Subcutaneous abdominal adipose tissue (tissue), 5 donors: Measurements from ENCODE around the gene POTEH.
"Not testable (repeated sequence)": the region's sequence is repeated elsewhere in the genome, so short reads cannot be mapped to it uniquely, and the experiment has no call there.

Source experiments
- H3K27ac ChIP-seq: one replicate; pipeline ENCODE4 v1.7.0; 2013; ENCODE audit warnings: low read depth, mild to moderate bottlenecking, inconsistent platforms, low read length, moderate library complexity
- H3K27me3 ChIP-seq, 5 donors: one replicate each; pipeline ENCODE4 v1.7.0; 2013; ENCODE audit warnings: low read length in 5 of 5, inconsistent platforms in 1 of 5; ENCODE audit not compliant: control insufficient read depth in 5 of 5, insufficient read depth in 4 of 5
- H3K36me3 ChIP-seq, 5 donors: one replicate each; pipeline ENCODE4 v1.7.0; 2013; ENCODE audit warnings: low read length in 5 of 5; ENCODE audit not compliant: control insufficient read depth in 5 of 5, insufficient read depth in 5 of 5
- H3K4me1 ChIP-seq, 5 donors: one replicate each; pipeline ENCODE4 v1.7.0; 2013; ENCODE audit warnings: low read length in 5 of 5, mild to moderate bottlenecking in 3 of 5, moderate library complexity in 1 of 5; ENCODE audit not compliant: control insufficient read depth in 5 of 5, insufficient read depth in 5 of 5
- H3K4me3 ChIP-seq, 5 donors: one replicate each; pipeline ENCODE4 v1.7.0; 2013; ENCODE audit warnings: low read length in 5 of 5, low read depth in 1 of 5
- H3K9ac ChIP-seq, 5 donors: one replicate each; pipeline ENCODE4 v1.7.0; 2013; ENCODE audit warnings: low read length in 5 of 5, mild to moderate bottlenecking in 4 of 5, moderate library complexity in 3 of 5
- H3K9me3 ChIP-seq, 5 donors: one replicate each; pipeline ENCODE4 v1.7.0; 2013; ENCODE audit warnings: low read length in 5 of 5; ENCODE audit not compliant: control insufficient read depth in 5 of 5
- donor health status: healthy.
- donor health status: healthy.
- donor health status: healthy.
- donor health status: healthy.
- donor health status: healthy.

Gene POTEH

DNA sequence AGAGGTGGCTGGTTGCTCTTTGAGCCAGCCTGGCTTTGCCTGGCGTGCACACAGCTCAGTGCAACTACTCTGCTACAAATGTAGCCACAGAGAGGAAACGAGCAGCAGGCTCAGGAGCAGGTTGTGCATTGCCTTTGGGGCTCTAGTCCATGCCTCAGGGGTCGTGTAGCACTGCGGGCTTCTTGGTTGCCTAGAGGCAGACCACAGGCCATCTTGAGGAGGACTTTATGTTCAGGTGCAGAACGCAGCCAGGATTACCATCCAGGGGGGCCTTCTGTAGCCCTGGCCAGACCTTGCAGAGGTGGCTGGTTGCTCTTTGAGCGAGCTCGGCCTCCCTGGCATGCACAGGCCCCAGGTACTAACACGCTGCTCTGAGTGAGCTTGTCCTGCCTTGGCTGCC lies 41.2 kb downstream of the POTEH start:
- not testable (repeated sequence) for H3K9me3 ChIP-seq, H3K27ac ChIP-seq, H3K4me3 ChIP-seq, H3K36me3 ChIP-seq, H3K9ac ChIP-seq, H3K27me3 ChIP-seq, H3K4me1 ChIP-seq

DNA sequence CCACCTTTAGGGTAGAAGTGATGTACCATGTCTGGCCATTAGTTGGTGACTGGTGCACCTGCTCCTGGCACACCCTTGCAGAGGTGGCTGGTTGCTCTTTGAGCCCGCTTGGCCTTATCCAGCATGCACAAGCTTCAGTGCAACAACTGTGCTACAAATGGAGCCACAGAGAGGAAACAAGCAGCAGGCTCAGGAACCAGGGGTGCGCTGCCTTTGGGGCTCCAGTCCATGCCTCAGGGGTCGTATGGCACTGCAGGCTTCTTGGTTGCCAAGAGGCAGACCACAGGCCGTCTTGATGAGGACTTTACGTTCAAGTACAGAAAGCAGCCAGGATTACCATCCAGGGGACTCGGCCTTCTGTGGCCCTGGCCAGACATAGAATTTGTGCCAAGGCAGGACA lies 44.6 kb downstream of the POTEH start:
- H3K4me1 ChIP-seq, H3K27ac ChIP-seq, H3K9ac ChIP-seq, H3K9me3 ChIP-seq, H3K36me3 ChIP-seq, H3K27me3 ChIP-seq, H3K4me3 ChIP-seq: not testable (repeated sequence)

DNA sequence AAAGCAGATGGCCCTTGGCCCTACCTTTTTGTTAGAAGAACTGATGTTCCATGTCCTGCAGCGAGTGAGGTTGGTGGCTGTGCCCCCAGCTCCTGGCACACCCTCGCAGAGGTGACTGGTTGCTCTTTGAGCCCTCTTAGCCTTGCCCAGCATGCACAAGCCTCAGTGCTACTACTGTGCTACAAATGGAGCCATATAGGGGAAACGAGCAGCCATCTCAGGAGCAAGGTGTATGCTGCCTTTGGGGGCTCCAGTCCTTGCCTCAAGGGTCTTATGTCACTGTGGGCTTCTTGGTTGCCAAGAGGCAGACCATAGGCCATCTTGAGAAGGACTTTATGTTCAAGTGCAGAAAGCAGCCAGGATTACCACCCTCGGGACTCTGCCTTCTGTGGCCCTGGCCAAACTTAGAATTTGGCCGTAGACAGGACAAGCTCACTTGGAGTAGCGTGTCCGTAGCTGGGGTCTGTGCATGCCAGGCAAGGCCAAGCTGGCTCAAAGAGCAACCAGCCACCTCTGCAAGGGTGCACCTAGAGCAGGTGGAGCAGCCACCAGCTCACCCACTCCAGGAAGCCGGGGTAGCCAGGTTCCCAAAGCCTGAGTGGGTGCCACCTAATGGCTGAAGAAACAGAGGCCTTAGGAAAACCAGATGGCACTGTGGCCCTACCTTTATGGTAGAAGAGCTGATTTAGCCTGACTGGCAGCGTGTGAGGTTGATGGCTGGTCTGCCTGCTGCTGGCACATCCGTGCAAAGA lies 48.5 kb downstream of the POTEH start:
- not testable (repeated sequence) for H3K4me1 ChIP-seq

DNA sequence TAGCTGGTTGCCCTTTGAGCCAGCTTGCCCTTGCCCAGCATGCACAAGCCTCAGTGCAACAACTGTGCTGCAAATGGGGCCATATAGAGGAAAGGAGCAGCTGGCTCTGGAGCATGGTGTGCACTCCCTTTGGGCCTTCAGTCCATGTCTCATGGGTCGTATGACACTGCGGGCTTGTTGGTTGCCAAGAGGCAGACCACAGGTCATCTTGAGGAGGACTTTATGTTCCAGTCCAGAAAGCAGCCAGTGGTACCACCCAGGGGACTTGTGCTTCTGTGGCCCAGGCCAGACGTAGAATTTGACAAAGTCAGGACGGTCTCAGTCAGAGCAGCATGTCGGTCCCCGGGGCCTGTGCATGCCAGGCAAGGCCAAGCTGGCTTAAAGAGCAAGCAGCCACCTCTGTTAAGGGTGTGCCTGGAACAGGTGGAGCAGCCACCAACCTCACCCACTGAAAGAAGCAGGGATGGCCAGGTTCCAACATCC lies 49.1 kb downstream of the POTEH start:
- not testable (repeated sequence) for H3K9ac ChIP-seq, H3K36me3 ChIP-seq, H3K27ac ChIP-seq, H3K27me3 ChIP-seq, H3K9me3 ChIP-seq, H3K4me1 ChIP-seq, H3K4me3 ChIP-seq

More for the DNA sequence above, 48.5 kb downstream of the POTEH start:
- H3K27me3 ChIP-seq, H3K36me3 ChIP-seq, H3K9ac ChIP-seq, H3K9me3 ChIP-seq, H3K4me3 ChIP-seq, H3K27ac ChIP-seq: not testable (repeated sequence)

DNA sequence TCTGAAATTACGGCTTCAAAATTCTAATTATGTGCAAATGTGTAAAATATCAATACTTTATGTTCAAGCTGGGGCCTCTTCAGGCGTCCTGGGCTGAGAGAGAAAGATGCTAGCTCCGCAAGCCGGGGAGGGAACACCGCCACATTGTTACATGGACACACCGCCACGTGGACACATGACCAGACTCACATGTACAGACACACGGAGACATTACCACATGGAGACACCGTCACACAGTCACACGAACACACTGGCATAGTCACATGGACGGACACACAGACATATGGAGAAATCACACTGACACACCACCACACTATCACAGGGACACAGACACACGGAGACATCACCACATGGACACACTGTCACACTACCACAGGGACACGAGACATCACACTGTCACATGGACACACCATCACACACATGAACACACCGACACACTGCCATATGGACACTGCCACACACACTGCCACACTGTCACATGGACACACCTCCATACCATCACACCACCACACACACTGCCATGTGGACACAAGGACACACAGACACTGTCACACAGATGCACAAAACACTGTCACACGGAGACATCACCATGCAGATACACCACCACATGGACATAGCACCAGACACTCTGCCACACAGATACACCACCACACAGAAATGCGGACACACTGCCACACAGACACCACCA lies 58.0 kb downstream of the POTEH start:
- not testable (repeated sequence) for H3K4me3 ChIP-seq, H3K36me3 ChIP-seq, H3K27ac ChIP-seq, H3K9me3 ChIP-seq, H3K4me1 ChIP-seq, H3K9ac ChIP-seq, H3K27me3 ChIP-seq

DNA sequence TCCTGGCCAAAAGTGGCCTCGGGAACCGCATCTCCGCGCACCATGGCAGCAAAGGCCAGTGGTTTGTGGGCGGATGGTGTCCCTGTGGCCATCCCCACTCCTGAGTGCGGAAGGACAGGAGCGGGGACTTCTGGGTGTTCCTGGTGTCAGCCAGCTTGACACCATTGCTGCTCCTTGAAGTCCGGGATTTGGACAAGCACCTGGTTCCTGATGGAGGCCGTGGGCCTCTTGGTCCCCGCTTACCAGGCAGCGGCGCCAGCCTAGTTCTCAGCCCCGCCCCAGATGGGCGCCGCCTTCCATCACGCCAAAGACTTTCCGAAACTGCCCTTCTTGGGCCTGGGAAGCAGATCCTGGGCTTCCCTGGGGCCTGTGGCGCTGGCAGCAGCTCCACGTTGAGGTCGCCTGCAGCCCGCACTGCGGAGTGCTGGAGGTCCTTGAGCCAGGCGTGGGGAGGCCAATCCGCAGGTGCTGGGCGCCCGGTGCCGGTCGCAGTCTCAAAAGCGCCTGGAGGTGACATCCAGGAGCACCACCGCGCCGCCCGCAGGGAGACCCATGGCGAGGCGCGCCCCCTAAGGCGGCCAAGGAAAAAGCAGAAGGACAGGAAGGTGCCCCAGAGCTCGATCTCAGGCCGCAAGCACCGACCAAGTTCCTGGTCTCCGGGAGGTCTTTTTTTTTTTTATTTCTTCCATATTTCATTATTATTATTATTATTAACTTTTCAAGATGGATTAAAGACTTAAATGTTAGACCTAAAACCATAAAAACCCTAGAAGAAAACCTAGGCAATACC lies 59.5 kb downstream of the POTEH start:
- H3K9me3 ChIP-seq, H3K4me3 ChIP-seq, H3K27ac ChIP-seq, H3K9ac ChIP-seq, H3K4me1 ChIP-seq, H3K27me3 ChIP-seq, H3K36me3 ChIP-seq: not testable (repeated sequence)

DNA sequence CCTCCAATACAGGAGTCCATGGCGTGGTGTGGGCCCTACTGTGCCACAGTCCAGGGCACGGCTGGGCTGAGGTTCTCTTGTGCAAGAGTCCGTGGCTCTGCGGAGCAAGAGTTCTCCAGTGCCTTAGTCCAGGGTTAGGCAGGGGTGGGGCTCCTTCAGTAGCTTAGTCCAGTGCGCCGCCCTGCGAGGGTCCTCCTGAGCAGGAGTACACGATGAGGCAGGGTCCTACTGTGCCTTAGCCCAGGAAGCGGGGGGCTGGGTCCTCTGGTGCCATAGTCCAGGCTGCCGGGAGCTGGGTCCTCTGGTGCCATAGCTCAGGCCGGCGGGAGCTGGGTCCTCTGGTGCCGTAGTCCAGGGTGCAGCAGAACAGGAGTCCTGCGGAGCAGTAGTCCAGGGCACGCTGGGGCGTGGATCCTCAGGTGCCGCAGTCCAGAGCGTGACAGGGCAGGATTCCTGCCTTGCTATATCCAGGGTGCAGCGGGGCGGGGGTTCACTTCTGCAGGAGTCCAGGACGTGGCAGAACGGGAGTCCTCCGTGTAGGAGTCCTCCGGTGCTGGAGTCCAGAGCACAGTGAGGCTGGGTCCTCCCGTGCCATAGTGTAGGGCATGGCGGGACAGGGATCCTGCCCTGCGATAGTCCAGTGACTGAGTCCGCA lies 69.7 kb downstream of the POTEH start:
- H3K4me3 ChIP-seq, H3K27me3 ChIP-seq, H3K9ac ChIP-seq, H3K36me3 ChIP-seq, H3K27ac ChIP-seq, H3K4me1 ChIP-seq, H3K9me3 ChIP-seq: not testable (repeated sequence)

DNA sequence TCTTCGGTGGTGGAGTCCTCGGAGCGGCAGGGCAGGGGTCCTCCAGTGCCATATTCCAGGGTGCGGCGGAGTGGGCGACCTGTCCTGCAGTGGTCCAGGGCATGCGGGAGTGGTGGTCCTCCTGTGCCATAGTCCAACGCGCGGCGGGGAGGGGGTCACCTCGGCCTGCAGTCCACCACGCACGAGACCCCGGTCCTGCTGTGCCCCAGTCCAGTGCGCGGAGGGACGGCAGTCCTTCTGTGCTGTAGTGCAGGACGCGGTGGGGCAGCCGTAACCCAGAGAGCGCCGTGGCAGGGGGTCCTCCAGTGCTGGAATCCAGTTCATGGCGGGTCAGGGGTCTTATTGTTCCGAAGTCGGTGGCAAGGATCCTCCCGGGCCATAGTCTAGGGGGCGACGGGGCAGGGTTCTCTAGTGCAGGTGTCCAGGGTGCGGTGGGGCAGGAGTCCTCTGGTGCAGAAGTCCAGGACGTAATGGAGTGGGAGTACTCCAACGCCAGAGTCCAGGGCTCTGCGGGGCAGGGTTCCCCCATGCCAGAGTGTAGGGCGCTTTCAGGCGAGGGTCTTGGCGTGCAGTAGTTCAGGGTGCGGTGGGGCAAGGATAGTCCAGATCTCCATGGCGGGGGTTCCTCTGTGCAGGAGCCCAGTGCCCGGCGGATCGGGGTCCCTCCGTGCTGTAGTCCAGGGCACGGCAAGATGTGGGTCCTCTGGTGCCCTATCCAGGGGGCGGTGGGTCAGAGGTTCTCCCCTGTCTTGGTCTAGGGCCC lies 70.7 kb downstream of the POTEH start:
- H3K27me3 ChIP-seq, H3K27ac ChIP-seq, H3K4me1 ChIP-seq, H3K9me3 ChIP-seq, H3K4me3 ChIP-seq, H3K9ac ChIP-seq, H3K36me3 ChIP-seq: not testable (repeated sequence)

DNA sequence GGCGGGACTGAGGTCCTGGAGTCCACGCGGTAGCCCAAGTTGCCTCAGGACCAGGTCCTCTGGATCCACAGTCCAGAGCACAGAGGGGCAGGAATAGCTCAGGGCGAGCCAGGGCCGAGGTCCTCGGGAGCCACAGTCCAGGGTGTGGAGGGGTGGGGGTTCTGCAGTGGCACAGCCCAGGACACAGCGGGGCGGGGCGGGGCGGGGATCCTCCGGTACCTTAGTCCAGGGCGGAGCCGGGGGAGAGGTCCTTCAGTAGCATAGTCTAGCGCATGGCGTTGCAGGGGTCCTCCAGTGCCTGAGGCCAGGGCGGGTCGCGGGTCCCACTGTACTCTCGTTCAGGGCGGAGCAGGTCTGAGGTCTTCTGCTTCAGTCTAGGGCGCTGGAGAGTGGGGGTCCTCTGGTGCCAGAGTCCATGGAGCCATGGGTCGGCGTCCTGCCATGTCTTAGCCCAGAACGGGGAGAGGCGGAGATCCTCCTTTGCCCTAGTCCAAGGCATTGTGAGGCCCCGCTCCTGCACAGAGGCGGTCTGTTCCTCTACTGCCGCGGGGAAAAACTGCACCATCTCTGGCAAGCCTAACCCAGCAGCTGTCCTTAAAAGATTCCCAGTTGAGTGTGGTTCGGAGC lies 71.4 kb downstream of the POTEH start:
- H3K36me3 ChIP-seq, H3K9ac ChIP-seq, H3K27ac ChIP-seq, H3K4me3 ChIP-seq, H3K4me1 ChIP-seq, H3K9me3 ChIP-seq, H3K27me3 ChIP-seq: not testable (repeated sequence)
